Activated CD4-positive, alpha-beta T cell treated with anti-CD3 and anti-CD28 coated beads for 36 hours (primary cell): ENCODE results near the gene PARVG. TPM values are rescaled to one million over a fixed set of nuclear protein-coding genes. Genes with fewer than 3 reads are reported as not detected.

Source experiments
- ATAC-seq: fragments of 200-7000 bp; cut with Tn5 transposase; one replicate; pipeline ENCODE4 v1.10.0; 2021; ENCODE audit warnings: mild to moderate bottlenecking, moderate library complexity
- CTCF ChIA-PET: fragments of 350-600 bp; sonication (Branson Sonifier 250); formaldehyde crosslinking; loops from one replicate; lab custom pipeline; 2021; ENCODE audit warnings: antibody characterized with exemption; lab: Charles Lee
- POLR2A ChIA-PET: fragments of 350-600 bp; sonication (Branson Sonifier 250); formaldehyde crosslinking; loops from one replicate; lab custom pipeline; 2021; ENCODE audit warnings: antibody characterized with exemption, inconsistent platforms; lab: Charles Lee
- DNase-seq: peaks from one replicate; pipeline ENCODE4 v3.0.0-alpha.2; 2020
- H3K27ac Mint-ChIP-seq: one replicate; pipeline ENCODE4 v1.8.0; 2021; ENCODE audit warnings: mixed read lengths
- H3K27me3 Mint-ChIP-seq: one replicate; pipeline ENCODE4 v1.8.0; 2021; ENCODE audit warnings: mixed read lengths
- H3K36me3 Mint-ChIP-seq: one replicate; pipeline ENCODE4 v1.8.0; 2021; ENCODE audit warnings: low read depth, mixed read lengths
- H3K4me1 Mint-ChIP-seq: one replicate; pipeline ENCODE4 v1.8.0; 2021; ENCODE audit warnings: mixed read lengths
- H3K4me3 Mint-ChIP-seq: one replicate; pipeline ENCODE4 v1.8.0; 2021; ENCODE audit warnings: mild to moderate bottlenecking, moderate library complexity, mixed read lengths
- H3K9me3 Mint-ChIP-seq: one replicate; pipeline ENCODE4 v1.8.0; 2021; ENCODE audit warnings: low read depth, mixed read lengths
- intact Hi-C, 2 experiments: fragments of 100-400 bp; cut with DNase I in 1 of 2; cut with micrococcal nuclease in 1 of 2; formaldehyde crosslinking; loops; one replicate each; pipeline versions ENCODE4 v1.14.2 to v1.15.1; 2022 to 2024; cut with DNase I, micrococcal nuclease
- total RNA-seq, 2 experiments: library from RNA; stranded (reverse); gene quantifications; one replicate each; pipeline ENCODE4 v1.2.3, GENCODE V29; 2021

PARVG gene
- total RNA-seq, 2 experiments from 2014 or later: 61.7 to 74.3 TPM

GRCh38 chr22:44168206-44168605, 12.5 kb upstream of the PARVG start:
- DNase-seq (no peak), ATAC-seq (no peak)
- Mint-ChIP-seq H3K27ac (no peak overlapping the region), H3K27me3 (no peaks in the 10 kb centered on the region), H3K4me1 (peaks cover 5% of the 10 kb centered on the region), H3K36me3 (no peaks in the 10 kb centered on the region), H3K4me3 (no peak overlapping the region), H3K9me3 (no peaks in the 10 kb centered on the region)
- intact Hi-C loops: no loop called here
- CTCF ChIA-PET: no interaction called here
- POLR2A ChIA-PET: no interaction called here

DNA sequence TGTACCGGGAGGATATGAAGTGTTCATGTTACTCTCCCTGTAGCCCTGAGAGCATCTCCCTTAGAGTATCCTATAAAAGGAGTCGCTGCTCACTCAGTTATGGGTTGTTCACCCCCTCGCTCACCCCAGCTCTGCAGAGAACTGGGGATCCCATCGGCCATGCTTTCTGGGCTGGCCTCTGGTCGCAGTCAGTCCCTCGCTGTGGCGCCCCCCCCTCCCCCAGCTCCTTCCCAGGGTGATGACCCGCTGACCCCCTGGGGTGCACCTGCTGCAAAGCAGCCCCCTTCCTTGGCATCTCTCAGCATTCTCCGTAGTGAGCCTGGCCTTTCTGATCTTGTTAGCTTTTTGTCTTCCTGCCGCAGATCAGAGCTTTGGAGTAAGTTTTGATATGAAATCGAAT, 10.3 kb upstream of the PARVG start:
- Mint-ChIP-seq H3K4me3 (no peak overlapping the region), H3K36me3 (no peaks in the 10 kb centered on the region), H3K9me3 (no peaks in the 10 kb centered on the region), H3K27ac (no peak overlapping the region), H3K27me3 (no peaks in the 10 kb centered on the region), H3K4me1 (peaks cover 5% of the 10 kb centered on the region)
- ChIA-PET CTCF (no interaction called here), POLR2A (no interaction called here)
- ATAC-seq: no peak
- no peak for DNase-seq
- intact Hi-C loops: no loop called here

DNA sequence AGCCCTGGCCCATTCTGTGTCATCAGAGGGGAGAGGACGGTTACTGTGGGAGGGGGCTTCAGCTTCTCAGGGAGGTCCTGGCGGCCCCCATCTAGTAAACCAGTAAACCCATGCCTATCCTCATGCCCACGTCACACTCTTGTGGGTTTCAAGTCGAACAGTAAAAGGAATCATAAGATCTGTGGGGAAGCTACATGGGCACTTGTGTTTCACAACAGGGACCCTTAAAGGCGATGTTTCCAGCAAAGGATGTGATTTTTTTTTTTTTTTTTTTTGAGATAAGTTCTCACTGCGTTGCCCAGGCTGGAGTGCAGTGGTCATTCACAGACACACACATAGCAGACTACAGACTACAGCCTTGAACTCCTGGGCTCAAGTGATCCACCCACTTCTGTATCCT, 9.2 kb upstream of the PARVG start:
- Mint-ChIP-seq H3K27me3 (no peaks in the 10 kb centered on the region), H3K4me3 (no peak overlapping the region), H3K9me3 (no peaks in the 10 kb centered on the region), H3K4me1 (peaks cover 5% of the 10 kb centered on the region), H3K27ac (no peak overlapping the region), H3K36me3 (no peaks in the 10 kb centered on the region)
- ChIA-PET CTCF (no interaction called here), POLR2A (no interaction called here)
- intact Hi-C loops: no loop called here
- DNase-seq (no peak), ATAC-seq (no peak)

- CTCF ChIA-PET: interaction anchor here (1.3 kb wide), 1 partner anchor 9 kb away, joined by 3 read pairs; the partner anchor contains the start of gene PARVG
- Mint-ChIP-seq H3K4me3 (no peak overlapping the region), H3K9me3 (no peaks in the 10 kb centered on the region), H3K27ac (no peak overlapping the region), H3K27me3 (no peaks in the 10 kb centered on the region), H3K4me1 (peaks cover 5% of the 10 kb centered on the region), H3K36me3 (no peaks in the 10 kb centered on the region)
- ATAC-seq (no peak), DNase-seq (no peak)
- POLR2A ChIA-PET: no interaction called here
- intact Hi-C loops: no loop called here
These were observed 8.2 kb upstream of the PARVG start for GRCh38 chr22:44172370-44173108.

- Mint-ChIP-seq H3K4me1 (peaks cover 5% of the 10 kb centered on the region), H3K9me3 (no peaks in the 10 kb centered on the region), H3K27ac (no peak overlapping the region), H3K27me3 (no peaks in the 10 kb centered on the region), H3K4me3 (no peak overlapping the region), H3K36me3 (no peaks in the 10 kb centered on the region)
- ChIA-PET CTCF (interaction anchor here (1.3 kb wide), 1 partner anchor 8 kb away, joined by 3 read pairs; the partner anchor contains the start of gene PARVG), POLR2A (no interaction called here)
- DNase-seq (no peak), ATAC-seq (no peak)
- intact Hi-C loops: no loop called here
These were observed 7.6 kb upstream of the PARVG start for GRCh38 chr22:44173154-44173553.

GRCh38 chr22:44175676-44176075, 5.0 kb upstream of the PARVG start:
- Mint-ChIP-seq H3K4me1 (peaks cover 10% of the 10 kb centered on the region), H3K4me3 (no peak overlapping the region), H3K9me3 (no peaks in the 10 kb centered on the region), H3K36me3 (no peaks in the 10 kb centered on the region), H3K27ac (no peak overlapping the region), H3K27me3 (no peaks in the 10 kb centered on the region)
- no peak for DNase-seq
- ChIA-PET CTCF (no interaction called here), POLR2A (no interaction called here)
- intact Hi-C loops: no loop called here
- no peak for ATAC-seq

DNA sequence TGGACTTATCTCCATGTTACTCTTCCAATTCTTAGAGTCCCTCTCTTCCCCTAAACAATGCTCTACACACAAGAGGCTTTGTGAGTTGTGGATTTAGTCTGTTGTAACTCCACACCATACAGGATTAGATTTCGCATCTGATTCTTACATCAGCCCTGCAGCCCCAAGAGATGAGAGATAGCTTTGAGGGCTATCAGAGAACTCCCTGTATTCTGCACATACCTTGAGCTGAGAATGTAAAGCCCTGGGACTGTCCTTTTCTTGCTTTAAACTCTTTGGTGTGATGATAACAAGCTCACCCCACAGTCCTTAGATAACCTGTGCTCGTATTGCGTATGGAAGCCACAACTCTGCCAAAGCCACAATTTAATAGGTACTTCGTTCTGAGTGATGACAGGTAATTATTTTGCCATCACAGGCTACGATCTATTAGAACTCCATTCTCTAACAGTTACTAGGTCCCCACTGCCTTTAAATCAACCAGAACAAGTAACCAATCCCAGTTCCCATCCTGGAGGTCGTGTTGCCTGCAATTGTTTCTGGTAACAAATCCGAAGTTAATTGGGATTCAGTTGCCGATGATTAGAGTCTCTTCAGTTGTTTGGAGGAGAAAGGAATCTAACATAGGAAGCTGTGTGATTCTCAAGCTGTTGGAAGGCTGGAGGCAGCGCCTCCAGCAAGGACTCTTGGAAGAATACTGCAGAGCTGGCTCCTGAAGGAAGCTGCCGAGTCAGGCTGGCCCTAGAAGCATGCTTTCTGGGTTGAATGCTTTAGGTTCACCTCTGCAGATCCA, 1.3 kb upstream of the PARVG start:
- ATAC-seq (no peak), DNase-seq (no peak)
- intact Hi-C loops: no loop called here
- H3K27me3 Mint-ChIP-seq: no peaks in the 10 kb centered on the region
- peaks cover 20% of the 10 kb centered on the region for H3K4me1 Mint-ChIP-seq
- CTCF ChIA-PET: interaction anchor here (0.7 kb wide), 1 partner anchor 413 kb away, joined by 3 read pairs; no protein-coding TSS in a partner anchor
- H3K9me3 Mint-ChIP-seq: no peaks in the 10 kb centered on the region
- no peak overlapping the region for H3K4me3 Mint-ChIP-seq
- no peak overlapping the region for H3K27ac Mint-ChIP-seq
- peaks cover 6% of the 10 kb centered on the region for H3K36me3 Mint-ChIP-seq
- POLR2A ChIA-PET: no interaction called here

DNA sequence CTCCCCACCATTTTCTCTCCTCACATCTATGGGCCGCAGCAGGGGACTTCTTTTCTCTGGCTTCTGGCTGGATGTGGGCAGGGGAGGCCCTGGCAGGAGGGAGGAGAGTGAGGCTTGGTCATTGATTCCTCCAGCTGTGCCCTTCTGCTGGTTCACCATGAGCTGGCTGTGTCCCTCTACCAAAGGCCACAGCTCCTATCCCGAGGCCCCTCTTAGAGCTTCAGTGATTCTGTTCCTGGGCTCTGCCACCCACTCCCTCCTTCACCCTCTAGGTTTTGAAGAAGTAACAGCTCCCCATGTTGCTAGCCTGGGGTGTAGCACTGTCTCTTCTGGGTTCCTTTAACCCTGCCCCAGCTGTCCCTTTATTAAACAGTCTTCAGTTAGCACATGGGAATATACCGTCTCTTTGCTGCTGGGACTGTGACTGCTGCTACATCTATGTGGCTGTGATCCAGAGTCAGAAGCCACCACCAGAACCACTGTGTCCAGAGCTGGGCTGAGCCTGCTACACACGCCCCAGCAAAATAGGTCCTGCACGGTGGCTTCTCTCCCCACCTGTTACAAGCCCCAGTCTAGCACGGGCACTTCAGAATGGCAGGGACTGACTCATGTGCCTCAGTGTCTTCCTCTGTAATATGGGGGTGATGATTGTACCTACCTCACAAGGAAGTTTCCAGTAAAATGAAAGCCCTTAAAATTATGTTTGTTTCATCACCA, 578 bp upstream of the PARVG start:
- Mint-ChIP-seq H3K27me3 (no peaks in the 10 kb centered on the region), H3K9me3 (no peaks in the 10 kb centered on the region), H3K4me1 (peaks cover 20% of the 10 kb centered on the region), H3K4me3 (peak overlapping the region; percentile 86), H3K27ac (no peak overlapping the region), H3K36me3 (peaks cover 13% of the 10 kb centered on the region)
- POLR2A ChIA-PET: no interaction called here
- no peak for DNase-seq
- ATAC-seq: no peak
- CTCF ChIA-PET: interaction anchor here (0.7 kb wide), 1 partner anchor 412 kb away, joined by 3 read pairs; no protein-coding TSS in a partner anchor
- intact Hi-C loops: loop anchor here in 1 of 2 experiments (5.0 to 10.0 kb wide), 4 partner anchors 153 to 502 kb away; no protein-coding TSS in a partner anchor

DNA sequence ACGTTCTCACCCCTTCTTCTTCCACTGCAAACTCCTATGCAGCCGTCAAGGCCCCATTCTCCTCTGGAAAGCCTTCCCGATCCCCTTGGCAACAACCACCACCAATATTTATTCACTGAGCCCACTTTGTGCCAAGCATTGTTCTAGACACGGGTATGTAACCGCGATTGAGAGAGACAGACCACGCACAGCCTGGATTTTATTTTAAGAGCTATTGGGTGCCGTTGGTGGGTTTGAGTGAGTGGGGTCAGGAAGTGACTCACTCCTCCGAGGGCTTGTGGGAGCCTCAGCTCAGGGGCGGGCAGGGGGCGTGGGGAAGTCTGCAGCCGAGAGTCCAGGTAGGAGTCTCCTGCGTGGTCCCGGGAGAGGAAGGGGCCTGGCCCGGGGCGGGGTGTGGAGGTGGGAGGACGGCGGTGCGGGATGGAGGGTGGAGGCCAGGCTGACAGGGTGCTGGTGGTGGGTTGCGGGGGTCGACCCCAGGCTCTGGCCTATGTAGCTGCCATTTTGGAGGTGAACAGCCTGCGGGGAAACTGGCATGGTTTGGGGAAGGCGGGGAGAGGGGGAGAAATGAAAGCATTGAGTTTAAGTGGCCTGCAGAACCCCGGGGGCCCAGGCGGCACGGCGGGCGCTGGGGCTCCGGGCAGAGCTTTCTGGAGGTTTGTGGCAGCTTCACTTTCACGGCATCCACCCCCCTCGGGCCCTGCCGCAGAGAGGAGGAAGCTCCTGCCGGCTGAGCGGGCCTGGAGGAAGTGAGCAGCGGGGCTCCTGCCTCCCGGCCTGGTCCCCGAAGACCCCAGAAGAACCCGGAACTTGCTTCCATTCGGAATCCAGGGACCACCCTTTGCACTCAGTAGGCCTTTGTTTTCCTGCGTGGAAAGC, 547 bp downstream of the PARVG start:
- Mint-ChIP-seq H3K36me3 (peaks cover 15% of the 10 kb centered on the region), H3K27ac (peak overlapping the region; percentile 97), H3K4me1 (peaks cover 20% of the 10 kb centered on the region), H3K9me3 (no peaks in the 10 kb centered on the region), H3K27me3 (no peaks in the 10 kb centered on the region), H3K4me3 (peak overlapping the region; percentile 86)
- ATAC-seq: peak; percentile 73
- CTCF ChIA-PET: interaction anchor here (0.5 to 1.1 kb wide), 4 partner anchors 9 to 455 kb away, joined by 3 read pairs; no protein-coding TSS in a partner anchor
- peak; percentile 79 for DNase-seq
- intact Hi-C loops: loop anchor here in 1 of 2 experiments (1.0 to 10.0 kb wide), 5 partner anchors 154 to 501 kb away; partner anchors contain the start of gene RTL6
- POLR2A ChIA-PET: interaction anchor here (0.9 kb wide), 1 partner anchor 12 kb away, joined by 3 read pairs; no protein-coding TSS in a partner anchor

DNA sequence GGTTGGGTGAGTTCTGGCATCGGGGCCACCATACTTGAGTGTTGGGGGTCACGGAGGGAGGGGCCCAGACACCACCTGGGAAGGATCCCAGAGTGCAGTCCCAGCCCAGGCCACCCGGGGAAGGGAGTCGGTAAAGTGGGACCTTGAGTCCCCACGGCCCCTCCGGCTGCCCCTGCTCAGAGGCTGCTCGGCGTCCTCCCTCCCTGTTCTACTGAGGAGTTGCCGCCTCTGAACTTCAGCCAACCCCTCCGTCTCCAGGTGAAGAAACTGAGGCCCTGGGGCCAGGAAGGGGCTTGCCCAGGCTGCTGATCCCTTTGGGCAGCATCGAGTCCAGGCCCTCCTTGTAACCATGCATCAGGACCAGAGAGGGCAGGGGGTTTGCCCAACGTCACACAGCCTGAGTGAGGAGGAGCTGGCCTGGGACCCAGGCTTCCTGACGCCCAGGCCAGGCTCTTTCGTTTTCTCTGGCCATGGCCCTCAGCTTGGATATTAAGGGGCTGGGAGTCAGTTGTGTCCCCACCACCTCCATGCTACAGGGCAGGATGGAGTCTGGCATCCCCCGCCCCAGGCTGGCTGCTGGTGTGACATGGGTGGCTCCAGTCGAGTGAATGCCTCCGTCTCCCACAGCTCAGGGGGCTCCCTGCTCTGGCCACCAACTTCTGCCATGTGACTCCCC, 1.3 kb downstream of the PARVG start:
- no peaks in the 10 kb centered on the region for H3K9me3 Mint-ChIP-seq
- POLR2A ChIA-PET: interaction anchor here (0.9 kb wide), 1 partner anchor 12 kb away, joined by 3 read pairs; no protein-coding TSS in a partner anchor
- DNase-seq: peak; percentile 58
- ATAC-seq: peak; percentile 28
- no peaks in the 10 kb centered on the region for H3K27me3 Mint-ChIP-seq
- H3K27ac Mint-ChIP-seq: peak overlapping the region; percentile 97
- peak overlapping the region; percentile 86 for H3K4me3 Mint-ChIP-seq
- intact Hi-C loops: loop anchor here in 1 of 2 experiments (1.0 to 10.0 kb wide), 5 partner anchors 155 to 500 kb away; partner anchors contain the start of gene RTL6
- peaks cover 17% of the 10 kb centered on the region for H3K36me3 Mint-ChIP-seq
- CTCF ChIA-PET: interaction anchor here (0.6 kb wide), 1 partner anchor 456 kb away, joined by 3 read pairs; no protein-coding TSS in a partner anchor
- peaks cover 20% of the 10 kb centered on the region for H3K4me1 Mint-ChIP-seq
